Lower leg skin (tissue), 3 donors: ENCODE data around the gene DYNLT1.

Experiments used
- CTCF ChIP-seq, 3 donors: fragments of 450-650 bp; IDR thresholded peaks; one replicate each; pipeline ENCODE4 v1.5.1; 2016; ENCODE audit warnings: antibody characterized with exemption in 3 of 3, mild to moderate bottlenecking in 3 of 3, moderate library complexity in 2 of 3
- POLR2A ChIP-seq, 2 donors: fragments of 450-650 bp; IDR thresholded peaks; one replicate each; pipeline ENCODE4 v1.6.1; 2016 to 2017; ENCODE audit warnings: antibody characterized with exemption in 2 of 2, mild to moderate bottlenecking in 1 of 2, moderate library complexity in 1 of 2

DNA sequence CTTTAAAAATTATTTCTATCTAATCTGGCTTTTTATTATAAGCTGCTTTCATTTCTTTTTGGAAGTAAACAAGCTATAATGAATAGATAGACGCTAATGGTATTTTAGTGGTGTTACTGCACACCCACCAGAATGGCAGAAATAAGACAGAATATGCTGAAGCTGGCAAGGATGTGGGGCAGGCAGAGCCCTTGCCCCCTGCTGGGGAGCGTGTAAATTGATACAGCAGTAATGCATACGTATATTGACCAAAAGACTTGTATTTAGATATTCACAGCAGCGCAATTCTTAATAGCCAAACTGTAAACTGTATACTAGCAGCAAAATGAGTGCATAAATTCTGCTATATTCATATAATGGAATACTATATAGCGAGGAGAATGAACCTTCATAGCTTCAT, 49.3 kb downstream of the DYNLT1 start:
- no peak for TF ChIP-seq CTCF (IDR thresholded peaks at IDR 0.05)
- TF ChIP-seq POLR2A (IDR thresholded peaks at IDR 0.05) = no peak
